Measurements from ENCODE around the gene ST14. TPM values are rescaled to one million over a fixed set of nuclear protein-coding genes. Genes with fewer than 3 reads are reported as not detected.
"Not testable (repeated sequence)": the region's sequence is repeated elsewhere in the genome, so short reads cannot be mapped to it uniquely, and the experiment has no call there.

The ST14 gene
- total RNA-seq, 1 experiment from 2014 or later, result 298 TPM

DNA sequence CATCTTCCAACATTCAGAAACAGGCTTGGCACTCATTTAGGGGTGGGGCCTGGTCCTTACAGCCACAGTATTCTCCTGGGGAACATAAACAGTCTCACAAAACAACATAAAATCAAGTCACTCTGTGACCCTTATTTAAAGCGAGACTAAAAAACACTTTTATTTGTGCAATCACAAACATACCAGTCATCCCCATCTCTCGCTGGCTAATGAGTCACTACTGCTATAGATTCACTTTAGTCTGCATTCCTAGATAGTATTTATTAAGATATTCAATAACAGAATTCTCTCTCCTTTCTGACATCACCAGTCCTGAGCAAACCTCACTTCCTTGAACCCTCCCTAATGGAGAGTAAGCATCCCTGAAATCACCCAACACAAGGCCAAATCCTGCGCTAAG lies 87.2 kb downstream of the ST14 start:
- H3K27me3 Mint-ChIP-seq (ENCODE audit: insufficient read depth, unreplicated experiment), result no peaks in the 10 kb centered on the region
- Histone ChIP-seq H3K9me3 (no peaks in the 10 kb centered on the region), H3K4me3 (ENCODE audit: low read depth, low read length) (no peak overlapping the region), H3K27me3 (replicated peaks; ENCODE audit: control insufficient read depth, insufficient read depth, low read length) (no peaks in the 10 kb centered on the region), H3K4me1 (no peaks in the 10 kb centered on the region), H3K36me3 (ENCODE audit: control insufficient read depth, insufficient read depth, low read length) (no peaks in the 10 kb centered on the region; the same call in 1 of the 2 replicates)
- peaks cover 13% of the 10 kb centered on the region for H3K9me3 Mint-ChIP-seq (ENCODE audit: unreplicated experiment)
- peaks cover 8% of the 10 kb centered on the region for H3K4me1 Mint-ChIP-seq (ENCODE audit: low read depth, unreplicated experiment)
- POLR2A ChIA-PET, result no interaction called here
- no TSS peak for BruUV-seq (replicated peaks)
- H3K36me3 Mint-ChIP-seq (ENCODE audit: insufficient read depth, unreplicated experiment), result peaks cover 14% of the 10 kb centered on the region
- TF ChIP-seq, protein P1, sequence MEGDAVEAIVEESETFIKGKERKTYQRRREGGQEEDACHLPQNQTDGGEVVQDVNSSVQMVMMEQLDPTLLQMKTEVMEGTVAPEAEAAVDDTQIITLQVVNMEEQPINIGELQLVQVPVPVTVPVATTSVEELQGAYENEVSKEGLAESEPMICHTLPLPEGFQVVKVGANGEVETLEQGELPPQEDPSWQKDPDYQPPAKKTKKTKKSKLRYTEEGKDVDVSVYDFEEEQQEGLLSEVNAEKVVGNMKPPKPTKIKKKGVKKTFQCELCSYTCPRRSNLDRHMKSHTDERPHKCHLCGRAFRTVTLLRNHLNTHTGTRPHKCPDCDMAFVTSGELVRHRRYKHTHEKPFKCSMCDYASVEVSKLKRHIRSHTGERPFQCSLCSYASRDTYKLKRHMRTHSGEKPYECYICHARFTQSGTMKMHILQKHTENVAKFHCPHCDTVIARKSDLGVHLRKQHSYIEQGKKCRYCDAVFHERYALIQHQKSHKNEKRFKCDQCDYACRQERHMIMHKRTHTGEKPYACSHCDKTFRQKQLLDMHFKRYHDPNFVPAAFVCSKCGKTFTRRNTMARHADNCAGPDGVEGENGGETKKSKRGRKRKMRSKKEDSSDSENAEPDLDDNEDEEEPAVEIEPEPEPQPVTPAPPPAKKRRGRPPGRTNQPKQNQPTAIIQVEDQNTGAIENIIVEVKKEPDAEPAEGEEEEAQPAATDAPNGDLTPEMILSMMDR (IDR thresholded peaks at IDR 0.05; ENCODE audit: insufficient read depth in 1 of 2, low read depth in 1 of 2, low read length in 1 of 2, severe bottlenecking in 1 of 2, unreplicated experiment in 1 of 2), result no peak
- no peak overlapping the region for H3K27ac Mint-ChIP-seq (ENCODE audit: unreplicated experiment)
- H3K4me3 Mint-ChIP-seq (ENCODE audit: unreplicated experiment), result no peak overlapping the region
- CTCF ChIA-PET, result interaction anchor here (0.6 kb wide), 1 partner anchor 9 kb away, joined by 3 read pairs; no protein-coding TSS in a partner anchor
- DNase-seq, result no peak
- intact Hi-C loops (cut with micrococcal nuclease; ENCODE audit: unreplicated experiment), result no loop called here

DNA sequence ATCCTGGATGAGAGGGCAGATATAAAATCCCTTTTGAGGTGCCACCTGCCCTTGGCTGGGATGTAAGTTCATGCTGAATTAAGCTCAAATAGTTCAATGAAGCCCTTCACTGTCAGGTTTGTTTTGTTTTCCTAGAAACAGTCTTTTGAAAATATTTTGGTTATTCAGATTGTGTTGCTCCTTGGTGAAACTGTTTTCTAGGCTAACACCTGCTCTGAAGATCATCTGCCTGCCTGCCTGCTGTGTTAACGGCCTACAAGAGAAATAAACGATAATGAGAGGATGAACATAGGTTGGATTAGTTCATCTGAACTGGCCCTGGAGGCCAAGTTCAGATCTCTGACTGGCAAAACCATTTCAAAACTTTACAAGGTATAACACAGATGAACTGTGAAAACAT lies 87.7 kb downstream of the ST14 start:
- no peaks in the 10 kb centered on the region for H3K27me3 ChIP-seq (replicated peaks; ENCODE audit: control insufficient read depth, insufficient read depth, low read length)
- H3K36me3 ChIP-seq (ENCODE audit: control insufficient read depth, insufficient read depth, low read length), result no peaks in the 10 kb centered on the region; the same call in 1 of the 2 replicates
- TF ChIP-seq, protein P1 (IDR thresholded peaks at IDR 0.05; ENCODE audit: insufficient read depth in 1 of 2, low read depth in 1 of 2, low read length in 1 of 2, severe bottlenecking in 1 of 2, unreplicated experiment in 1 of 2), result no peak
- H3K4me1 ChIP-seq, result no peaks in the 10 kb centered on the region
- no peak for DNase-seq
- no TSS peak for BruUV-seq (replicated peaks)
- H3K4me3 Mint-ChIP-seq (ENCODE audit: unreplicated experiment), result no peak overlapping the region
- no peak overlapping the region for H3K4me3 ChIP-seq (ENCODE audit: low read depth, low read length)
- peaks cover 19% of the 10 kb centered on the region for H3K9me3 Mint-ChIP-seq (ENCODE audit: unreplicated experiment)
- peaks cover 14% of the 10 kb centered on the region for H3K4me1 Mint-ChIP-seq (ENCODE audit: low read depth, unreplicated experiment)
- no peaks in the 10 kb centered on the region for H3K27me3 Mint-ChIP-seq (ENCODE audit: insufficient read depth, unreplicated experiment)
- CTCF ChIA-PET, result interaction anchor here (0.6 kb wide), 1 partner anchor 9 kb away, joined by 3 read pairs; no protein-coding TSS in a partner anchor
- H3K36me3 Mint-ChIP-seq (ENCODE audit: insufficient read depth, unreplicated experiment), result peaks cover 20% of the 10 kb centered on the region
- intact Hi-C loops (cut with micrococcal nuclease; ENCODE audit: unreplicated experiment), result no loop called here
- no peak overlapping the region for H3K27ac Mint-ChIP-seq (ENCODE audit: unreplicated experiment)
- POLR2A ChIA-PET, result no interaction called here
- no peaks in the 10 kb centered on the region for H3K9me3 ChIP-seq

DNA sequence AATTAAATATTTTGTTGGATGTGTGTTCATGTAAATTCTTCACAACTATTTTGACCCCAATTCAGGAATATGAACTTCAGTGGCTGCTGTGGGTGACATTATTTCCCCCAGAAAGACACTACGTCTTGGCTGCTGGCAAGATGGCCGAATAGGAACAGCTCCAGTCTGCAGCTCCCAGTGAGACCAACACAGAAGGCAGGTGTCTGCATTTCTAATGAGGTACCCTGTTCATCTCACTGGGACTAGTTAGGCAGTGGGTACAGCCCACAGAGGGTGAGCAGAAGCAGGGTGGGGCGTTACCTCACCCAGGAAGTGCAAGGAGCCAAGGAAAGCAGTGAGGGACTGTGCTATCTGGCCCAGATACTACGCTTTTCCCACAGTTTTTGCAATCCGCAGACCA lies 89.8 kb downstream of the ST14 start:
- POLR2A ChIA-PET, result no interaction called here
- H3K36me3 Mint-ChIP-seq (ENCODE audit: insufficient read depth, unreplicated experiment), result peaks cover 21% of the 10 kb centered on the region
- no peaks in the 10 kb centered on the region; the same call in 1 of the 2 replicates for H3K36me3 ChIP-seq (ENCODE audit: control insufficient read depth, insufficient read depth, low read length)
- intact Hi-C loops (cut with micrococcal nuclease; ENCODE audit: unreplicated experiment), result no loop called here
- TF ChIP-seq, protein P1 (IDR thresholded peaks at IDR 0.05; ENCODE audit: insufficient read depth in 1 of 2, low read depth in 1 of 2, low read length in 1 of 2, severe bottlenecking in 1 of 2, unreplicated experiment in 1 of 2), result no peak
- H3K27me3 Mint-ChIP-seq (ENCODE audit: insufficient read depth, unreplicated experiment), result no peaks in the 10 kb centered on the region
- no peak overlapping the region for H3K4me3 Mint-ChIP-seq (ENCODE audit: unreplicated experiment)
- no TSS peak for BruUV-seq (replicated peaks)
- H3K27ac Mint-ChIP-seq (ENCODE audit: unreplicated experiment), result no peak overlapping the region
- H3K4me3 ChIP-seq (ENCODE audit: low read depth, low read length), result no peak overlapping the region
- H3K4me1 Mint-ChIP-seq (ENCODE audit: low read depth, unreplicated experiment), result peaks cover 14% of the 10 kb centered on the region
- no peaks in the 10 kb centered on the region for H3K27me3 ChIP-seq (replicated peaks; ENCODE audit: control insufficient read depth, insufficient read depth, low read length)
- CTCF ChIA-PET, result no interaction called here
- DNase-seq, result no peak
- peaks cover 23% of the 10 kb centered on the region for H3K9me3 Mint-ChIP-seq (ENCODE audit: unreplicated experiment)
- H3K4me1 ChIP-seq, result no peaks in the 10 kb centered on the region
- H3K9me3 ChIP-seq, result no peaks in the 10 kb centered on the region

DNA sequence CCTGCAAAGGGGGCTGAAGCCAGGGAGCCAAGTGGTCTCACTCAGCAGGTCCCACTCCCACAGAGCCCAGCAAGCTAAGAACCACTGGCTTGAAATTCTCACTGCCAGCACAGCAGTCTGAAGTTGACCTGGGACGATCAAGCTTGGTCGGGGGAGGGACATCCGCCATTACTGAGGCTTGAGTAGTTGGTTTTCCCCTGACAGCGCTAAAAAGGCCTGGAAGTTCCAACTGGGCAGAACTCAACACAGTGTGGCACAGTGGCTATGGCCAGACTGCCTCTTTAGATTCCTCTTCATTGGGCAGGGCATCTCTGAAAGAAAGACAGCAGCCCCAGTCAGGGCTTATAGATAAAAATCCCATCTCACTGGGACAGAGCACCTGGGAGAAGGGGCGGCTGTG lies 90.3 kb downstream of the ST14 start:
- intact Hi-C loops (cut with micrococcal nuclease; ENCODE audit: unreplicated experiment); H3K27me3 Mint-ChIP-seq (ENCODE audit: insufficient read depth, unreplicated experiment); POLR2A ChIA-PET; H3K36me3 ChIP-seq (ENCODE audit: control insufficient read depth, insufficient read depth, low read length); BruUV-seq (replicated peaks); H3K27ac Mint-ChIP-seq (ENCODE audit: unreplicated experiment); H3K4me1 ChIP-seq; H3K27me3 ChIP-seq (replicated peaks; ENCODE audit: control insufficient read depth, insufficient read depth, low read length); H3K4me3 Mint-ChIP-seq (ENCODE audit: unreplicated experiment); H3K9me3 ChIP-seq; H3K4me3 ChIP-seq (ENCODE audit: low read depth, low read length); CTCF ChIA-PET; DNase-seq: not testable (repeated sequence)
- peaks cover 14% of the 10 kb centered on the region for H3K4me1 Mint-ChIP-seq (ENCODE audit: low read depth, unreplicated experiment)
- H3K36me3 Mint-ChIP-seq (ENCODE audit: insufficient read depth, unreplicated experiment), result peaks cover 21% of the 10 kb centered on the region
- peaks cover 24% of the 10 kb centered on the region for H3K9me3 Mint-ChIP-seq (ENCODE audit: unreplicated experiment)

DNA sequence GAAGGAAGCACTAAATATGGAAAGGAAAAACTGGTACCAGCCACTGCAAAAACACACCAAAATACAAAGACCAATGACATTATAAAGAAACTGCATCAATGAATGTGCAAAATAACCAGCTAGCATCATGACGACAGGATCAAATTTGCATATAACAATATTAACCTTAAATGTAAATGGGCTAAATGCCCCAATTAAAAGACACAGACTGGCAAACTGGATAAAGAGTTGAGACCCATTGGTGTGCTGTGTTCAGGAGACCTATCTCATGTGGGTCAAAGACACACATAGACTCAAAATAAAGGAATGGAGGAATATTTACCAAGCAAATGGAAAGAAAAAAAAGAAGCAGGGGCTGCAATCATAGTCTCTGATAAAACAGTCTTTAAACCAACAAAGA lies 92.2 kb downstream of the ST14 start:
- POLR2A ChIA-PET; H3K27me3 Mint-ChIP-seq (ENCODE audit: insufficient read depth, unreplicated experiment); DNase-seq; H3K36me3 ChIP-seq (ENCODE audit: control insufficient read depth, insufficient read depth, low read length); intact Hi-C loops (cut with micrococcal nuclease; ENCODE audit: unreplicated experiment); H3K4me3 Mint-ChIP-seq (ENCODE audit: unreplicated experiment); H3K4me3 ChIP-seq (ENCODE audit: low read depth, low read length); H3K27me3 ChIP-seq (replicated peaks; ENCODE audit: control insufficient read depth, insufficient read depth, low read length); H3K9me3 ChIP-seq; CTCF ChIA-PET; H3K27ac Mint-ChIP-seq (ENCODE audit: unreplicated experiment); H3K4me1 ChIP-seq; BruUV-seq (replicated peaks): not testable (repeated sequence)
- Mint-ChIP-seq H3K9me3 (ENCODE audit: unreplicated experiment) (peaks cover 33% of the 10 kb centered on the region), H3K36me3 (ENCODE audit: insufficient read depth, unreplicated experiment) (peaks cover 17% of the 10 kb centered on the region), H3K4me1 (ENCODE audit: low read depth, unreplicated experiment) (peaks cover 14% of the 10 kb centered on the region)

Measured in Caco-2 (cell line).